ACHN (cell line): ENCODE data around the gene RGL3.

Experiments used
- DNase-seq: peaks from one replicate; pipeline ENCODE4 v3.0.0-alpha.2; 2015
- in situ Hi-C: cut with HindIII; loops from 2 replicates; pipeline ENCODE4 v1.10.0; 2017; ENCODE audit warnings: low sequenced_read_pairs, low pct_ligation_motif_present, low pct_unique_long_range_greater_than_20kb

Gene RGL3

DNA sequence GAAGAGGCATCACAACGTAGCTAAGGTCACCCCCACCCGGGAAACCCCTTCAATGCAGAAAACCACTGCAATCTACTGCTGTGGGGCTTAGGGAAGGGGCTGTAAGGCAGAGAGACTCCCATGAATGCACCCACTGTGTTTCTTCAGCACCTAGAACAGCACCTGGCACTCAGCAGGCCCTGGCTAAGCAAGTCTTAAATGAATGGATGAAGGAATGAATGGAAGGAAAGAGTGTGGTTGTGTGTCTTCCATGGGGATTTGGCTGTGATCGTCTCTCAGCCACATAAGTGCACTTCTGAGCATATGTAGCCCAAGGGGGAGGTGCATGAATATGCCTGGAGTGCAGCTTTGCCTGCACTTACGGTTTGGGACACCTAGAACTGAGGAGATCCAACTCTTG lies 69.9 kb downstream of the RGL3 start:
- in situ Hi-C loops: no loop called here
- DNase-seq: no peak

DNA sequence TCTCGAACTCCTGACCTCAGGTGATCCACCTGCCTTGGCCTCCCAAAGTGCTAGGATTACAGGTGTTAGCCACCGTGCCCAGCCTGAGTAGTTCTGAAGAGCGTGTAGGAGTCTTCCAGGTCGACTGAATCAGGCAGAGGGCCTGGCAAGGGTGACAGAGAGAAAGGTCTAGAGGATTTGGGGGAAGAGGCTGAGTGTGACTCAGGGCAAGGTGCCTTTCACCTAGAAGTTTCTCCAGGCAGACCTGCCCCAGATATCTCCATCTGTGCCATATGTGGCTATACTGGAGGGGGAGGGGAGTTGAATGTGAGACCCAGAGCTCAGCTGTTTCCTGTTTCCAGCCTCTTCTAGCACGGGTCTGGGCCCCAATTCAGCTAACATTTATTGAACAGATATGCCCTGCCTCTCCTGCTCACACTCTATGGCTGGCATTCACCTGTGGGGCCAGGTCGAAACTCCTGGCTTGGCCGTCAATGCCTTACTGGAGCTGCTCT lies 71.5 kb downstream of the RGL3 start:
- no peak for DNase-seq
- in situ Hi-C loops: no loop called here

- peak; percentile 98 for DNase-seq
- in situ Hi-C loops: no loop called here
Measured at GRCh38 chr19:11346104-11346940, 72.8 kb downstream of the RGL3 start, which contains the start of the genes CCDC159 and TMEM205. CCDC159 (plus strand) TSS chr19:11346519; CDS start chr19:11346607, 88 bp downstream. TMEM205 (minus strand) TSS chr19:11346268; CDS start chr19:11345619, 649 bp downstream.

GRCh38 chr19:11345122-11345803 lies 73.9 kb downstream of the RGL3 start:
- no peak for DNase-seq
- in situ Hi-C loops: no loop called here
